Measurements from ENCODE around the gene MS4A10.

- TF ChIP-seq TAF1 (IDR thresholded peaks at IDR 0.05; ENCODE audit: borderline replicate concordance, insufficient read depth, low read length) (no peak), POLR2AphosphoS5 (IDR thresholded peaks at IDR 0.05; ENCODE audit: low read depth, low read length) (no peak), FOXP2 (optimal IDR thresholded peaks at IDR 0.05; ENCODE audit: borderline replicate concordance, extremely low read depth, extremely low read length, insufficient read depth) (no peak)
These were observed 18.3 kb downstream of the MS4A10 start for GRCh38 chr11:60803273-60803936.
